NOMO-1 treated with DMSO at 0.1 percent for 48 hours (cell line): ENCODE measurements around the gene NR2F1.

Source experiments
- DNase-seq: peaks from one replicate; lab custom pipeline; 2025; ENCODE audit not compliant: unreplicated experiment; lab: John Stamatoyannopoulos, UW

Gene NR2F1

DNA sequence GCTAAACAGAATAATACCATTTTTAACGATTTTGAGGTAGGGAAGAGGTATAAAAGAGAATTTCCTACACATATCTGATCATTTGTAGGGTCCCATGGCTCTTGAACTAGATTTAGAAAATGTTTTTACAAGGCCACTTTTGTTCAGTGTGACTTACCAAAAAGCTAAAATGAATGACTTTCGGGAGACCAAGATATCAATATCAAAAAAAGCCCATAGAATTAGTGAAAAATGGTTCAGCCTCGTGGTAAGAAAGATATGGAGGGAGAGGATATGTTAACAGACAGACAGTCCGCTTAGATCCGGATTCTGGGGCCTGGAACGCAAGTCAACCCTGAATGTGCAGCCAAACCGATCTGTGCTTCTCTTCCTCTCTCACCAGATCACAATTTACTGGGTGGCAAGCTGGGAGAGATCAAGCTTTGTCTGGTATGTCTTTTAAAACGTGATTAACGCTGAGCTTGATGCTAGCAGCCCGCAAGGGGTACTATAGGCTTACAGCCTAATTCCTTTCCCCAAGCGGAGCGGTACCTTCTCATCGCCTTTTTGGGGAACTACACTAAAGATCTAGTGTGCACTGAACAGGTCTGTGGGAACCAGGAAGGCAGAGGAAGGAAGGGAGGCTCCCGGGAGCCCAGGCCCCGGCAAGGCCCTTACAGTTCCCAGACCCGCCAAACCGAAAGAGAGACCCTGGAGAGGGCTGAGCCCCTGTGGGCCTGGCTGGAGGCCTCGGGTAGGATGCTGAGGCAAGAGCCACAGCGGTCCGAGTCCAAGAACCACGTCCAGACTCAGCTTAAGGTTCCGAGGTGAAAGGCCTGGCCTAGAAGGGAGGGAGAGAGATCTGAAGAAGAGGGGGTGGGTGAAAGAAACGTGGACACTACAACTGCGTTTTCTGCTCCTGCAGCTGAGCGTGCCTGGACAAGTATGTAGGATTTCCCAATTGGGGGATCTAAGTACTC is 4.9 kb upstream of the NR2F1 start:
- DNase-seq, result no peak

DNA sequence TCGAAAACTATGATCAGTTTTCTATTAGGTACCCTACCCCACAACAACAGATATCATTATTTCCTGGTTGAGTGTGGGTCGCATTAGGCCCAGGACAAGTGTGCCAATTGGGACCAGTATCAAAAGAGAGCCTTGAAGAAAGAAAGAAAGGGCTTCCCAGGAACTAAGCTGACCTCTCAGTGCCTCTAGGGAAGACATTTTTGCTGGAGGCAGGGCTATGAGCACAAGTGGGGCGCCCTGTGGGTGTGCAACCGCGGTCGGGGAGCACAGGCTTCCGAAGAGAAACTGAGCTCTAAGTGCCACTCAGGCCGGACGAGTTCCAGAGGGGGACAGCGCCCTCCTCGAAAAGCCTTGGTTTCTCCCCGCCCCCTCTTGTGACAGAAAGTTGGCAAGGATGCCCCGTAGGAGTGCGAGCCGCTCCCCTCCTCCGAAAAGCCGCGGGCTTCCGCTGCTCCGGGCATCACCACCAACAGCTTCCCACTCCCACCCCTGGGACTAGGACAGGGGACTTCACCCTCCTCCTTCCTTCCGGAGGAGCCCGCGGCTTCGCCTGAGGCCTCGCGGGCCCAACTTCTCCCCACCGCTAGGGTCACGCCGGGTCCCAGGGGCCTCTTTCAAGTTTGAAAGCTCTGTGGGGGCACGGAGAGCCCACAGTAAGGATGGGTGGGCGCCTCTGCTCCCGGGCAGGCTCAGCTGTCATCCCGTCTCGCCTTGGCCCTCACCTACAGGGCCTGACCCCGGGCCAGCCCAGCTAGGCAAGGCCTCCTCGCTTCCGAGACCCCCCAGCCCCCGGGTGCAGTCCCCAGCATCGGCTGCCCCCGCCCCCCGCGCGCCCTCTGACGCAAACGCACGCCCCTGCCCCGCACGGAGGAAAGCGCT is 4.0 kb upstream of the NR2F1 start:
- no peak for DNase-seq

GRCh38 chr5:93579692-93580062 is 3.3 kb upstream of the NR2F1 start:
- no peak for DNase-seq

- no peak for DNase-seq
Observed at GRCh38 chr5:93580063-93580926, 2.7 kb upstream of the NR2F1 start.

DNA sequence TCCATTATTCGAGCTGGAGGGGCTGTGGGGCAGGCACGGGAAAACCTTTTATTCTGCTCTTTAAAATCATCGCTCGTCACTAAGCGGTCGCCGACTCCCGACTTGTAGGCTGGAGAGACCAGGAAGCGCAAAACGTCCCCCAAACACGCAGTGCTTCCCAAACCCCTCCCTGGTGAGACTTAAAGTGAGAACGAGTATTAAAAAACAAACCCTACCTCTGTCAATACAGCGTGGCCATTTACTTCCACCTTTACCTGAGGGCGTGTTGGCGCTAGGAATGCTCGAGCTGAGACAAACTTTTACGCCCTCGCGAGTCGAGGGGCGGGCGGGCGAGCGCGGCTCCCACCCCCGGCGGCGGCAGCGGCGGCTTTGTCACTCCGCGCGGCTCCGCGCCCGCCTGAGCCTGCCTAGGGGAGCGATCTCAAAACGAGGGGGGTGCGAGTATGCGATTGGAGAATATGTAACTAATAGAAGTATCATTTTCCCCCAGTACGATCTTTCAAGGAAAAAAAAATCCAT is 2.0 kb upstream of the NR2F1 start, which contains the start of gene NR2F1-AS1:
Gene NR2F1-AS1 (minus strand): TSS at position 293 of the 519 bp plus-strand sequence.
- no peak for DNase-seq

DNA sequence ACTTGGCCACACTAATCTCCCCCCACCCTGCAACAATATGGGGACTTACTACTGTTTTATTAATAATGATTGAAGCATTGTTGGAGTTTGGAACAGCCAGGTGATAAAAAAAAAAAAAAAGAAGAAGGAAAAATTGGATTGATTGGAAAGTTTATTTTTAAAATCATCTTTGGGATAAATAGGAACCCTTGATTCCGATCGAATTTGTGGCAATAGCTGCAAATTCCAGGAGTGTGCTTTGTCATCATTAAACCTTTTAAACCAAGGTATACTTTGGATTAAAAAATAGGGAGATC is 907 bp upstream of the NR2F1 start:
- no peak for DNase-seq

DNA sequence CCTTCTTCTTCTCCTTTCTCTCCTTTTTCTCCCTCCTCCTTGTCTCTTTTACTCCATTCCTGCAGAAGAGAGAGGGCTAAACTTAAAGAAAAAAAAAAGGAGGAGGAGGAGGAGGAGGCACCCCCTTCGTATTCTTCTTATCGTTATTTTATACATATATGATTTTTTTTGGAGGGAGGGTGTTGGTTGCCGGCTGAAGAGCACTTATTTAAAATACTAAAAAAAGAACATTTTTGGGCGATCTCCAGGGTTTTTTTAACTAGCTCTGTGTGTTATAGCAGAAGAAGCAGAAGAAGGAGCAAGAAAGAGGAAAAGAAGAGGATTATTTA is 381 bp downstream of the NR2F1 start:
- peak; percentile 15 for DNase-seq

GRCh38 chr5:93583768-93584595 is 960 bp downstream of the NR2F1 start:
- DNase-seq, result peak; percentile 24

GRCh38 chr5:93584596-93585040 is 1.6 kb downstream of the NR2F1 start:
- DNase-seq, result no peak

DNA sequence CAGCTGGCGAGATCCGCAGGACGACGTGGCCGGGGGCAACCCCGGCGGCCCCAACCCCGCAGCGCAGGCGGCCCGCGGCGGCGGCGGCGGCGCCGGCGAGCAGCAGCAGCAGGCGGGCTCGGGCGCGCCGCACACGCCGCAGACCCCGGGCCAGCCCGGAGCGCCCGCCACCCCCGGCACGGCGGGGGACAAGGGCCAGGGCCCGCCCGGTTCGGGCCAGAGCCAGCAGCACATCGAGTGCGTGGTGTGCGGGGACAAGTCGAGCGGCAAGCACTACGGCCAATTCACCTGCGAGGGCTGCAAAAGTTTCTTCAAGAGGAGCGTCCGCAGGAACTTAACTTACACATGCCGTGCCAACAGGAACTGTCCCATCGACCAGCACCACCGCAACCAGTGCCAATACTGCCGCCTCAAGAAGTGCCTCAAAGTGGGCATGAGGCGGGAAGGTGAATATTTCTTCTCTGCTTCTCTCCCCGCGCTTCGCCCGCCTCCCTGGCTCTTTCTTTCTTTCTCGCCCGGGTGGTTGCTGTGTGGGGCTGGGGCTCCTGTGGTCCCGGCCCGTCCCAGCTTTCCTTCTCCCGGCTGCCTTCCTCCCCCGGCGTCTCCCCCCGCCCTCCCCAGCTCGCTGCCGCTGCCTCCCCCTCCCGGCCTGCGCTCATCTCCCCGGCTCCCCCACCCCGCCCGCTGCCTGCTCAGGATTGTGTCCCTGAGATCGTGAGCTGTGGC is 2.2 kb downstream of the NR2F1 start:
- peak; percentile 21 for DNase-seq

- DNase-seq, result no peak
Observed at GRCh38 chr5:93585767-93586385, 2.9 kb downstream of the NR2F1 start.

- DNase-seq, result no peak
Observed at GRCh38 chr5:93586736-93587596, 3.9 kb downstream of the NR2F1 start.

GRCh38 chr5:93587597-93588351 is 4.8 kb downstream of the NR2F1 start:
- no peak for DNase-seq

DNA sequence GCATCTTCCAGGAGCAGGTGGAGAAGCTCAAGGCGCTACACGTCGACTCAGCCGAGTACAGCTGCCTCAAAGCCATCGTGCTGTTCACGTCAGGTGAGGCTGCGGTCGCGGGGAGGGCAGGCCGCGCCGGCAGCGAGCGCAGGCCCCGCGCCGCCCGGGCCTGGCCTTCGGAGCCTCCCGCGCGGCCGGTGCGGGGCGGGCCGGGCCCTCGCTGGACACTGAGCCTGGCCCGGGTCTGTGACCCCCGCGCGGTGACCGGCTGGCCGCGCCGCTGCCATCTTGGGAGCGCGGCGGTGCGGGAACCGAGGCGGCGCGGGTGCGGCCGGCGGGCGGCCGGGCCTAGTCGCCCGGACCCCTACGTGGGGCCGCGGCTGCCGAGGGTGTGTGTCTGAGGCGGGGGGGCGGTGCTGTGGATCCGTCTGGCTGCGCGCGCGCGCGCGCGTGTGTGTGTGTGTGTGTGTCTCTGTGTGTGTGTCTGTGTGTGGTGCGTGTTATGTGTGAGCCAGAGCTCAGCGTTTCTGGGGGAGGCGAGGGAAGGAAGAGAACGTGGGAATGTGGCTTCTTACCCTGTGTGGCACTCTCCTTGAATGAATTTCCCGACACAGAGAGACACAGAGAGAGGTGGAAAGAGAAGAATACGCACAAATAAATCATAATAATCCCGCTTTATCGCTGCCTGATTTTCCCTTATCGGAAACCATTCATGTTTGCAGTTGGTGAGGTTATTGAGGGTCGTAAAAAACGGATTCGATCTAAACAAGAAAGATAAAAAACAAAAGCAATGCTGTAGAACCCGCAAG is 5.5 kb downstream of the NR2F1 start:
- DNase-seq, result no peak

- DNase-seq, result no peak
Observed at GRCh38 chr5:93589152-93589828, 6.3 kb downstream of the NR2F1 start.

DNA sequence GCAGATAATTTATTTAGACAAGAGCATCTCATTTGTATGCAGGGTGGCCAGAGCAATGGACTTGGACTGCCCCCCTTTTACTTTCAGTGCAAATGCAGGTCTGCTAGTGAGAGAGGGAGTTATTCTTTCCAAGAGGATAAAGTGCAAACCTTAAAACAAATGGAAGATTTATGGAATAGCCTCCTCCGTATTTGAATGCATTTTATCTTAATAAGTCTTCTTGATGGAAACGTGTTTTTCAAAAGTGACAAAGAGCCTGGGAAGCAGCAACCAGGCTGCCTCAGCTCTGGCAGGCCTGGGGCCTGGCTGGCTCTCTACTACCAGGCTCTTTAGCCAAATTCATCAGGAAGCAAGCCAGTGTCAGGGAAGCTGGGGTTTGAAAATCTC is 6.8 kb downstream of the NR2F1 start:
- no peak for DNase-seq
